Kasumi-1 (cell line): Measurements from ENCODE around the gene CCDC43.
"Not testable (repeated sequence)": the region's sequence is repeated elsewhere in the genome, so short reads cannot be mapped to it uniquely, and the experiment has no call there.

ENCODE experiments used
- DNase-seq, 2 experiments: peaks; one replicate each; lab custom pipeline; 2025; lab: John Stamatoyannopoulos, UW

Gene CCDC43, protein sequence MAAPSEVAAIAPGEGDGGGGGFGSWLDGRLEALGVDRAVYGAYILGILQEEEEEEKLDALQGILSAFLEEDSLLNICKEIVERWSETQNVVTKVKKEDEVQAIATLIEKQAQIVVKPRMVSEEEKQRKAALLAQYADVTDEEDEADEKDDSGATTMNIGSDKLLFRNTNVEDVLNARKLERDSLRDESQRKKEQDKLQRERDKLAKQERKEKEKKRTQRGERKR

DNA sequence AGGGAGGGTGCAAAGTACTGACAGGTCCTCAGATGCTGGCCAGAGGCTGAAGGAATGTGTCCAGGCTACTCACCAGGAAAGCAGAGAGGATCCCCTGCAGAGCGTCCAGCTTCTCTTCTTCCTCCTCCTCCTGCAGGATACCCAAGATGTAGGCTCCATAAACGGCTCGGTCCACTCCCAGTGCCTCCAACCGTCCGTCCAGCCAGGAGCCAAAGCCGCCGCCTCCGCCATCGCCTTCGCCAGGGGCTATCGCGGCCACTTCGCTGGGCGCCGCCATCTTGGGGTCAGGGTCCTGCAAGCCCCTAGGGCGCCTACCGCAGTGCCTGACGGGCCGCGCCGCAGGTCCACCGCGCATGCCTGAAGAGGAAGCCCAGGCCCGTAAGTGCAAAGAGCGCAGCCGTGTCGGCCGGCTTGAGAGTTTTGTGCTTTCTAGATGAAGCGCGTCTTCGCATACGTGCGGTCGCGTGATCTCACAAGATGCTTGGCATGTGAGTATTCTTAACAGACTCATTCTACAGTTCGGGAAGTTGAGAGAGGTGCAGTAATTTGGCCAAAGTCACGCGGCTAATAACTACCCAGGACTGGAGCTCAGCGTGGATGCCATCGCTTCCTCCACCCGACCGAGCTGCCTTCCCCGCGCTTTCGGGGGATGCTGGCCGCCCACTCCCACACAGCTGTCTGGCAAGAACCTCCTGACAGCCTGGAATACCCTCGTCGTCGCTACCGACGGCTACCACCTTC, at the start of gene CCDC43:
Gene CCDC43 (minus strand): TSS at position 300 of the 741 bp plus-strand sequence. CDS start 23 bp downstream, at position 277.
- peak; percentile 85 to 86 for DNase-seq

GRCh38 chr17:44738214-44738906, 48.8 kb upstream of the CCDC43 start:
- DNase-seq, result no peak

GRCh38 chr17:44736551-44737240, 47.1 kb upstream of the CCDC43 start:
- DNase-seq, result no peak

DNA sequence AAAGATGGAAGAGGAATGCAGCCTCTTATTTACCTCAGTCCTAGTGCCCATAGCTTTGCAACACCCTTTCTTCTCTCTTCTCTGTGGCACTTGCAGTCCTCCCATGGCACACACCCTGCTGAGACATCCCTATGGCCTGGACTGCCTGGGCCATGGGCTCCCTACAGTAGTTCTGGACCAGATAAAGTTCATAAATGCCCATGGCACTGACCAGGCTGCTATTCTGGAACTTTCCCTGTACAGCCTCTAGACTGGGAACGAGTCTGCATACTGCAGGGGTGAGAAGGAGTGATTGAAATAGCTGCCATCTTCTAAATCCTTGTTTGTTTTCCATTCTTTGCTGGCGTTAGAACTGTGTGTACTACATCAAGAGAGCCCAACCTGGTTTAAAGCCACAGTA, 44.7 kb upstream of the CCDC43 start:
- DNase-seq, result no peak

DNA sequence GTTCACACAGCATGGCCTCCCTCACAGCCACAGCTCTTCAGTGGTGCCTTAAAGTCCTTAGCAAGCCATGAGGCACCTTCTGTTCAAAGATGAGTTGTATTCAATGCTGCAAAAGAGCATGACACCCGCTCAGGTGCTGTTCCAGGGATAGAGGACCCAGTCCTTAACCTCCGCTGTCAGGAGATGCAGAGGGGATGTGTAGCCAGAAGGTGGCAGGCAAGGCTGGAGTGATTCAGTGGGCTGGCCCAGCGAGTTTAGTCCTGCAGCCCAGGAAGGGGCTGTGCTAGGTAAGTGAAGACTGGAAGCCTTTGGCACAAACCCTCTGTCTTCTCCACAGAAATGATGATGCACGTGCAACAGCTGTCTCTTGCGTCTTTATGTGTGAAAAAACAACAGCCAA, 44.2 kb upstream of the CCDC43 start:
- peak; percentile 49 to 59 for DNase-seq

- DNase-seq, result not testable (repeated sequence)
These were observed 36.5 kb upstream of the CCDC43 start for GRCh38 chr17:44726121-44726520.

GRCh38 chr17:44722254-44722653, 32.7 kb upstream of the CCDC43 start:
- DNase-seq, result no peak

GRCh38 chr17:44719444-44719843, 29.9 kb upstream of the CCDC43 start:
- no peak for DNase-seq

DNA sequence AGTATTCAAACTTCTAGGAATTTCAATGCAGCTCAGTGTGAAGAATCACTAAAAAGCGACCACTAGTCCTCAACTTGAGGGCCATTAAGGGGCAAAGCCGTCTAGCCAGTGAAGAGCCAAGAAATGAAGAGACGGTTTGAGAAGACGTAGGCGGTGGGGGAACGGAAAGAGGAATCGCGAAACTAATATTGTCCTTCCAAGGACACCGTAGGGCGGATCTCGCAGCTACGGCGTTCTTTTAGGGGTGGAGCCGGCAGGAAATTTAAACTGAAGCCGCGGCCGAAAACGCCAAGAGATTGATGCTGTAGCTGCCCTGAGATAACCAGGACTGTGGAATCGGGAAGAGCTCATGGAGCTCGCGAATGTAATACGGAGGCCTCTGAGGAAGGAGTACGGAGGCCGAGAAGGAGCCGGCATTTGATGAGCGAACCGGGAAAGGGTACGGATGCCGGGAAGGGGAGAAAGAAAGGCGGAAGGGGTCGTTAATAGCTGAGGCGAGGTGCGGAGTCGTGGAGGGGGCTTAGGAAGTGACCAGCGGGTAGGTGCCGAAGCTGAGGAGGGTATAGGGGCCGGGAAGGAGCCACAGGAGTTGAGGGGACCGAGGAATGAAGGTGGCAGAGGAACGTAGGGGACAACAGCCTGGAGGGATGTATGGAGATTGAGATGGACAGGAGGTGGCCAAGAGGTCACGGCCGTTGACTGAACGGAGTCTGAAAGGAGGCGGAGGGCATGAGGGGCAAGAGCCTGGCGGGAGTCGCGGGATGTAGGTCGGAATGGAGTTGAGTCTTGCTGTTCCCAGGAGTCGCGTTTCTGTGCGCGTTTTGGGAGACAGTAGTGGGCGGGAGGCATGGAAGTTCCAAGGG, 19.1 kb upstream of the CCDC43 start, which contains the start of gene DBF4B:
Gene DBF4B (plus strand): TSS at position 265 of the 863 bp plus-strand sequence. CDS start 156 bp downstream, at position 421.
- peak; percentile 93 for DNase-seq

DNA sequence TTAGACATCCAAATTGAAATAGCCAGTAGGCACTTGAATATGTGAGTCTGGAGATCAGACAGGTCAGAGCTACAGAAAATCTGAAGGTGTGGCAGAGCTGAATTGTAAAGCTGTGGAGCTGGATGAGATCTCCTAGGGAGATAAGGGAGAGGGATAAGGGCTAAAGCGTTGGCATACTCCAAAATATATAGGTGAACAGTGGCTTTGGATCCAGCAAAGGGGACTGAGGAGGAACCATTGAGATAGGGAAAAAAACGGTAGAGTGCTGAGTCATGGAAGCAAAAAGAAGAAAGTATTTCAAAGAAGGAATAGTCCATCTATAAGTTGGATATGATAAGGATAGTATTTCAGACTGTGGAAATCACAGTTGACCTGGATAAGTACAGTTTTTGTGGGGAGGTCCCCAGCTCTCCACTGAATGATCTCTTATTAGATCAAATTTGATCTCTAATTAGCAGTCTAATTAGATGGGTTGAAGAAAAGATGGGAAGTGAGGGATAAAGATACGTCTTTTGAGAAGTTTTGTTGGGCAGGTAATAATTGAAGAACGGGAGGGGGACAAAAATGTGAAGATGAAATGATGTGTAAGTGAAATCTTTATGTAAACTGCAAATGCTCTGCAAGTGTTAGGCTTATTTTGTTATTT, 18.3 kb upstream of the CCDC43 start:
- DNase-seq, result no peak

DNA sequence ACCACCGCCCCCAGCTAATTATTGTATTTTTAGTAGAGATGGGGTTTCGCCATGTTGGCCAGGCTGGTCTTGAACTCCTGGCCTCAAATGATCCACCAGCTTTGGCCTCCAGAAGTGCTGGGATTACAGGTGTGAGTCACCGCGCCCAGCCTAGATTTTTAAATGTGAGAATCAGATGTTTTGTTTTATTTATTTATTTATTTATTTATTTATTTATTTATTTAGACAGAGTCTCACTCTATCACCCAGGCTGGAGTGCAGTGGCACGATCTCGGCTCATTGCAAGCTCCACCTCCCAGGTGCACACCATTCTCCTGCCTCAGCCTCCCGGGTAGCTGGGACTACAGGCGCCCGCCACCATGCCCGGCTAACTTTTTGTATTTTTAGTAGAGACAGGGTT, 10.7 kb upstream of the CCDC43 start:
- DNase-seq, result not testable (repeated sequence)

DNA sequence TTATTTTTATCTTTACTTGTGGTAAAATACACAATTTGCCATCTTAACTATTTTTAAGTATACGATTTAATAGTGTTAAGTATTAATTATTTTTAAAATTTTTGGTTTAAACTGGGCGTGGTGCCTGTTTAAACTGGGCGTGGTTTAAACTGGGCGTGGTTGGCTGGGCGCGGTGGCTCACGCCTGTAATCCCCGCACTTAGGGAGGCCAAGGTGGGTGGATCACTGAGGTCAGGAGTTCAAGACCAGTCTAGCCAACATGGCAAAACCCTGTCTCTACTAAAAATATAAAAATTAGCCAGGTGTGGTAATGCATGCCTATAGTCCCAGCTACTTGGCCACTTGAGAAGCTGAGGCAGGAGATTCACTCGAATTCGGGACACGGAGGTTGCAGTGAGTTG, 4.0 kb upstream of the CCDC43 start:
- DNase-seq, result no peak

- DNase-seq, result peak; percentile 32 to 35
These were observed 1.2 kb upstream of the CCDC43 start for GRCh38 chr17:44690746-44691306.

DNA sequence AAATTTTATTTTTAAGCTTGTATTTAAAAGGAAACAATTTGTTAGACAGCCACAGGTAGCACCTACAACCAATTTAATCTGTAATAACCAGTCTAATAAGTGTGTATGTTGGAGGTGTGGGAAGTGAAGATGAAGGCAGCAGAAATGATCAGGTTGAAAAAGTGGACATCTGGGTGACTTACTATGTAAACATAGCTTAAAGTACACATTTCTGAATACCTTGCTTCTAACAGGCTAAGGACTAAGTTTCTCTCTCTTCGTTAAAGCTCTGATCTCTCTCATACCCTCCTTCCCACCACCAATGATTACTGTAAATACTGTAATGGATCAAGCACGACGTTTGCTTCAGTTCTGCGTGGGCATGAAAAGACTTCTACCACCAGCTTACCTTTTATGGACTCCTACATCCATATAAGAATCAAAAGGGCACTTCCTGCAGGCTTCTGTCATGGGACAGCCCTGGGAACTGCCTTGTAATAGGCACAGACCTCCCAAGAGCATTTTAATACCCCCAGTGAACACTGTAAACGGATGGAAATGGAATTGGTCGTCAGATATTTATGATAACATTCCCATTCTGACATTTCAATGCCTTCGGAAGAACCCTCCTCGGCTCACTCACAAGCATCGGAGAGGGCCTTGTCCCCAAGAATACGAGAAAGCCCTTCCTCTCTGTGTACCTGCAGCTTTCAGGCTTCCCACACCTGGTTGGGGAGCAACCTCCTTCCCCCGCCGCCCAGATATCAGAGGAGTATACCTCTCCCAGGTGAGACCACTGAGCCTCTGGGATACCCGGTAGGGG, 700 bp downstream of the CCDC43 start:
- DNase-seq, result no peak

DNA sequence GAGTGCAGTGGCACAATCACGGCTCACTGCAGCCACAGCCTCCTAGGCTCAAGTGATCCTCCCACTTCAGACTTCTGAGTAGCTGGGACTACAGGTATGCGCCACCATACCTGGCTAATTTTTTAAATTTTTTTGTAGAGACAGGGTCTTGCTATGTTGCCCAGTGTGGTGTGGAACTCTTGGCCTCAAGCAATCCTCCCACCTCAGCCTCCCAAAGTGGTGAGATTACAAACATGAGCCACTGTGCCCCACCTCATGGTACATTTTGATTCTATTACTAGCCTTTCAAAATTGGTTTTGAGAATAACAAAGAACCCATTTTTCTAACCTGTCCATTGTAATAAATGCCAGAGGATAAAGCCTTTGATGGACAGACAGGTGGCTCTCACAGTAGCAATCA, 1.4 kb downstream of the CCDC43 start:
- no peak for DNase-seq

GRCh38 chr17:44687756-44688155, 1.8 kb downstream of the CCDC43 start:
- DNase-seq, result no peak

DNA sequence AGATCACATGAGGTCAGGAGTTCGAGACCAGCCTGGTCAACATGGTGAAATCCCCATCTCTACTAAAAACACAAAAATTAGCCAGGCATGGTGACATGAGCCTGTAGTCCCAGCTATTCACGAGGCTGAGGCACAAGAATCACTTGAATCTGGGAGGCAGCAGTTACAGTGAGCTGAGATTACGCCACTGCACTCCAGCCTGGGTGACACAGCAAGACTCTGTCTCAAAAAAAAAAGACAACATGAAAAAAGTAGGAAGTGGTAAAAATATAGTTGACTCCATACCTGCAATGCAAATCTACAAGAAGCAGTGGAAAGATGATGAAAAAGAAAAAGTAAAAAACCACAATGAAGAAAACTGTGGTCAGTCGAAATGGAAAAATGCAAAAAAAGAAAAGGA, 6.3 kb downstream of the CCDC43 start:
- DNase-seq, result not testable (repeated sequence)

GRCh38 chr17:44677136-44677535, 12.4 kb downstream of the CCDC43 start:
- no peak for DNase-seq

DNA sequence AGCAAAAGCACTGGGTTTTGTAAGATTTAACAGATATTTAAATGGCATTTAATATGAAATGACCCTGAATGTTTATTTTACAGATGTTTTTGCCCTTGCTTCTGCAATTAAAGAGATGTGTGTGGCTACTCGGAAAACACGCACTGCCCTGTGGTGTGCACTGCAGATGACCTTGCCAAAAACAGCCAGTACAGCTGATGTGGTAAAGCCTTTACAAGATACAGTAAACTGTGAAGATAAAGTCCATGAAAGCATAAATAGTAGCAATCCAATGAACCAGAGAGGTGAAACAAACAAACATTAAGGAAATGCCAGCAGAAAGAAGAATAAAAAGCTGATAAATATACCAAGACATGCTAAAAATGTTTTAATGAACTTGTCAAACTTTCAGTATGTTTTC, 15.7 kb downstream of the CCDC43 start:
- DNase-seq, result no peak
